ENCODE results near the gene NUP160. TPM values are rescaled to one million over a fixed set of nuclear protein-coding genes. Genes with fewer than 3 reads are reported as not detected.
A peak's percentile ranks its signal among the peaks of the same experiment; 100 is the strongest.

The NUP160 gene
- total and polyA plus RNA-seq, 2 of the 13 experiments (the other 11 are each of a cell fraction or from before 2014, with no cell fraction given): 28.3 to 43.5 TPM

DNA sequence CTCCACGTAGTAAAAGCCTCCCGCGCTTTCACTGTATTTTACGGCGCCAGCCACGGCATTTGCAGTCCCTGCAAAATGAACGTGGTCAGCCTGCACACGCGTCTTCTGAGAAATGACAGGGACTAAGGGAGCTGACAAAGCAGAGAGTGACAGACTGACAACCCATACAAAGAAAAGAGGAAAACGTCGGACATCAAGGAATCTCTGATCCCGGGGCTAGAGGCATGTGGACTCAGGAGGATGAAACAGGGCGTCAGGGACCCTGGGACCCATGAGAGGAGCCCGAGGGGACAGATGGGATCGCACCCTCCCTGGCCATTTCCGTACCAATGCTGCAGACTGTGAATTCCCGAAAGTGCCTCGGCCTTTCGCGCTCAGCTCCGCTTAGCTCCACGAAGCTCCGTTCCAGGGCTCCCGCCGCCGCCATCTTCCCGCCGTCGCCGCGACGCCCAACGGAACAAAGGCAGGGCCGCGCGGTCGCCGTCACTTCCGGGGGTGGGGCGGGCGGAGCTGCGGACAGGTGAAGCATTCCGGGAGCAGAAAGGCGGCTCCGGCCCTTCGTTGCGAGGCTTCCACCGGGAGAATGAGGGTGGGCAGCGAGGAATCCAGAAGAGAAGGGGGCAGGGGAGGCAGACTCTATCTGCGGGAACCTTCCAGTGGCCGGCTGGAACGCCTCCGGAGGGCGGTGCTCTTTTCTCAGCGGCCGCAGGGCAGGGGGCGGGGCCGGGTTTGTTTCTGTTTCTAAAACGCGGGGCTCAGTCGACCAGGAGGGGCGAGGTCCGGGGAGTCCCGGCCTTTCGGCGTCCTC lies at the start of gene NUP160 (continued):
- TF ChIP-seq ATF7 (IDR thresholded peaks at IDR 0.05) (no peak), ATF7 (CRISPR knock-in tag; IDR thresholded peaks at IDR 0.05) (no peak), KDM5B (CRISPR knock-in tag; IDR thresholded peaks at IDR 0.05; ENCODE audit: borderline replicate concordance) (peak; percentile 93; the same call in 1 of the 2 replicates), ZNF788 (CRISPR knock-in tag; IDR thresholded peaks at IDR 0.05; ENCODE audit: borderline replicate concordance) (peak; percentile 79; the same call in 1 of the 2 replicates), ERF (CRISPR knock-in tag; IDR thresholded peaks at IDR 0.05) (peak; percentile 69; the same call in 1 of the 2 replicates)

- H3K4me3 ChIP-seq (replicated peaks in 1 of 3; ENCODE audit: insufficient read depth in 1 of 3, low read depth in 2 of 3, low read length in 3 of 3): no peak overlapping the region
- FAIRE-seq (no peak), DNase-seq (ENCODE audit: low spot score) (no peak), ATAC-seq (no peak)
- no peaks in the 10 kb centered on the region for H3K36me3 ChIP-seq (replicated peaks in 1 of 2; ENCODE audit: control insufficient read depth in 1 of 2, insufficient read depth in 2 of 2, low read length in 2 of 2)
- no peak overlapping the region for H3K27ac ChIP-seq (ENCODE audit: extremely low read length, insufficient read depth, low read length)
- in situ Hi-C loops (cut with HindIII; ENCODE audit: extremely low pct_ligation_motif_present, low pct_unique_long_range_greater_than_20kb) (no loop called here), intact Hi-C loops (cut with micrococcal nuclease; ENCODE audit: unreplicated experiment) (no loop called here)
- H3K9ac ChIP-seq (ENCODE audit: insufficient read depth, low read depth, low read length): no peak overlapping the region
- no peaks in the 10 kb centered on the region for H3K79me2 ChIP-seq (ENCODE audit: insufficient read depth, low read length)
- no peaks in the 10 kb centered on the region; a peak in 1 of 5 replicates for H3K27me3 ChIP-seq (ENCODE audit: control insufficient read depth in 1 of 2, insufficient read depth in 2 of 2, low read length in 2 of 2)
- no peaks in the 10 kb centered on the region for H3K4me1 ChIP-seq (ENCODE audit: insufficient read depth, low read length)
- no peaks in the 10 kb centered on the region for H4K20me1 ChIP-seq (ENCODE audit: insufficient read depth, low read length)
- H2AFZ ChIP-seq (ENCODE audit: low read length): no peak overlapping the region
- CTCF ChIA-PET (ENCODE audit: low intra/inter-chr PET ratio, low total read pairs): no interaction called here
- TF ChIP-seq KAT2B (IDR thresholded peaks at IDR 0.05; ENCODE audit: borderline replicate concordance, low read depth, low read length): peak; percentile 90
- TF ChIP-seq, protein P1, sequence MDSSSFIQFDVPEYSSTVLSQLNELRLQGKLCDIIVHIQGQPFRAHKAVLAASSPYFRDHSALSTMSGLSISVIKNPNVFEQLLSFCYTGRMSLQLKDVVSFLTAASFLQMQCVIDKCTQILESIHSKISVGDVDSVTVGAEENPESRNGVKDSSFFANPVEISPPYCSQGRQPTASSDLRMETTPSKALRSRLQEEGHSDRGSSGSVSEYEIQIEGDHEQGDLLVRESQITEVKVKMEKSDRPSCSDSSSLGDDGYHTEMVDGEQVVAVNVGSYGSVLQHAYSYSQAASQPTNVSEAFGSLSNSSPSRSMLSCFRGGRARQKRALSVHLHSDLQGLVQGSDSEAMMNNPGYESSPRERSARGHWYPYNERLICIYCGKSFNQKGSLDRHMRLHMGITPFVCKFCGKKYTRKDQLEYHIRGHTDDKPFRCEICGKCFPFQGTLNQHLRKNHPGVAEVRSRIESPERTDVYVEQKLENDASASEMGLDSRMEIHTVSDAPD (CRISPR knock-in tag; IDR thresholded peaks at IDR 0.05): no peak
- TF ChIP-seq THAP7 (CRISPR knock-in tag; IDR thresholded peaks at IDR 0.05): no peak
- BruUV-seq (replicated peaks): no TSS peak
- H3K9me3 ChIP-seq (ENCODE audit: low read length): no peaks in the 10 kb centered on the region
- POLR2A ChIA-PET: no interaction called here
- no peak overlapping the region for H3K4me2 ChIP-seq (ENCODE audit: low read depth, low read length)
- WGBS (ENCODE audit: low lambda C conversion rate): 56% methylated on average over 7 of the region's 7 CpGs
Measured at GRCh38 chr11:47896199-47896598, 48.0 kb upstream of the NUP160 start.

All from HepG2 (cell line).